ENCODE measurements around the gene CCDC40. TPM values are rescaled to one million over a fixed set of nuclear protein-coding genes. Genes with fewer than 3 reads are reported as not detected.

The CCDC40 gene
- total and polyA plus RNA-seq, 8 donors, result 0.61 to 56.2 (median 3.8) TPM

GRCh38 chr17:80097844-80098691 is 61.6 kb downstream of the CCDC40 start:
- Histone ChIP-seq H3K27me3 (no peaks in the 10 kb centered on the region), H3K4me3 (no peak overlapping the region), H3K4me1 (peaks cover 7 to 22% (median 12%) of the 10 kb centered on the region in 4 donors), H3K27ac (no peak overlapping the region), H3K9me3 (no peaks in the 10 kb centered on the region), H3K36me3 (no peaks in the 10 kb centered on the region)
- WGBS, 5 donors, result 87 to 93% (median 89%) methylated on average over 20 to 23 of the region's 23 CpGs
- DNase-seq, result peak in 1 of 2 donors; percentile 3
- TF ChIP-seq POLR2A (IDR thresholded peaks at IDR 0.05) (no peak), EP300 (IDR thresholded peaks at IDR 0.05) (no peak), CTCF (IDR thresholded peaks at IDR 0.05) (no peak), POLR2AphosphoS5 (IDR thresholded peaks at IDR 0.05) (no peak)
- intact Hi-C loops (cut with DNase I; ENCODE audit: low total_unique reads), result no loop called here

GRCh38 chr17:80099291-80100034 is 63.0 kb downstream of the CCDC40 start:
- Histone ChIP-seq H3K27me3 (no peaks in the 10 kb centered on the region), H3K9me3 (no peaks in the 10 kb centered on the region), H3K4me3 (no peak overlapping the region), H3K36me3 (no peaks in the 10 kb centered on the region), H3K27ac (no peak overlapping the region), H3K4me1 (peaks cover 7 to 25% (median 13%) of the 10 kb centered on the region in 4 donors)
- intact Hi-C loops (cut with DNase I; ENCODE audit: low total_unique reads), result no loop called here
- 81 to 88% (median 85%) methylated on average over 23 to 27 of the region's 27 CpGs for WGBS, 5 donors
- TF ChIP-seq CTCF (IDR thresholded peaks at IDR 0.05) (no peak), POLR2AphosphoS5 (IDR thresholded peaks at IDR 0.05) (no peak), EP300 (IDR thresholded peaks at IDR 0.05) (no peak), POLR2A (IDR thresholded peaks at IDR 0.05) (no peak)
- DNase-seq, result peak in 1 of 2 donors; percentile 11

GRCh38 chr17:80100035-80100323 is 63.5 kb downstream of the CCDC40 start:
- TF ChIP-seq CTCF (IDR thresholded peaks at IDR 0.05) (no peak), POLR2A (IDR thresholded peaks at IDR 0.05) (no peak), EP300 (IDR thresholded peaks at IDR 0.05) (no peak), POLR2AphosphoS5 (IDR thresholded peaks at IDR 0.05) (no peak)
- no peaks in the 10 kb centered on the region for H3K9me3 ChIP-seq
- intact Hi-C loops (cut with DNase I; ENCODE audit: low total_unique reads), result no loop called here
- H3K4me1 ChIP-seq, result peaks cover 7 to 25% (median 13%) of the 10 kb centered on the region in 4 donors
- H3K27me3 ChIP-seq, result no peaks in the 10 kb centered on the region
- H3K36me3 ChIP-seq, result no peaks in the 10 kb centered on the region
- no peak overlapping the region for H3K27ac ChIP-seq
- peak in 1 of 2 donors; percentile 2 for DNase-seq
- WGBS, 5 donors, result 72 to 88% (median 83%) methylated on average over 2 to 4 of the region's 4 CpGs
- H3K4me3 ChIP-seq, result no peak overlapping the region

GRCh38 chr17:80101011-80101945 is 64.8 kb downstream of the CCDC40 start, which contains the start of gene GAA:
Gene GAA (plus strand): TSS chr17:80101581. CDS start chr17:80104587, 3,006 bp downstream.
- Histone ChIP-seq H3K27me3 (no peaks in the 10 kb centered on the region), H3K36me3 (peaks cover 0 to under 1% (median 0%) of the 10 kb centered on the region in 4 donors), H3K9me3 (no peaks in the 10 kb centered on the region), H3K4me3 (peak within 1 kb of the TSS; percentile 67 to 79 (median 71)), H3K27ac (peak within 1 kb of the TSS; percentile 78 to 90 (median 88)), H3K4me1 (peaks cover 7 to 30% (median 13%) of the 10 kb centered on the region in 4 donors)
- DNase-seq, result peak; percentile 87 to 97
- TF ChIP-seq POLR2AphosphoS5 (IDR thresholded peaks at IDR 0.05) (peak; percentile 22 to 65 (median 60)), POLR2A (IDR thresholded peaks at IDR 0.05) (no peak), CTCF (IDR thresholded peaks at IDR 0.05) (peak in 4 of 7 experiments; percentile 61 to 96 (median 85)), EP300 (IDR thresholded peaks at IDR 0.05) (no peak)
- intact Hi-C loops (cut with DNase I; ENCODE audit: low total_unique reads), result no loop called here
- WGBS, 5 donors, result 0 to 1% (median 1%) methylated on average over 24 to 114 of the region's 114 CpGs

Data from stomach (tissue), 9 donors.